DND-41 (cell line): ENCODE results near the gene MRPL27.

Experiments used
- CTCF ChIP-seq: IDR thresholded peaks from 2 replicates; pipeline ENCODE4 v1.5.1; 2012; ENCODE audit warnings: borderline replicate concordance, low read length, moderate library complexity, mild to moderate bottlenecking; ENCODE audit not compliant: poor library complexity, severe bottlenecking; ENCODE audit errors: extremely low read depth
- EZH2 ChIP-seq: IDR thresholded peaks from 3 replicates; pipeline ENCODE4 v1.6.1; 2012; ENCODE audit warnings: borderline replicate concordance, low read depth, mild to moderate bottlenecking, moderate library complexity, low read length, inconsistent platforms; ENCODE audit not compliant: severe bottlenecking

GRCh38 chr17:50370052-50370451 is 2.9 kb downstream of the MRPL27 start:
- no peak for TF ChIP-seq CTCF
- no peak for TF ChIP-seq EZH2
